RPMI7951 (cell line): ENCODE results near the gene SPRY2. TPM values are rescaled to one million over a fixed set of nuclear protein-coding genes. Genes with fewer than 3 reads are reported as not detected.

Source experiments
- DNase-seq: peaks from one replicate; pipeline ENCODE4 v3.0.0-alpha.2; 2012; ENCODE audit warnings: low read depth
- total RNA-seq: library from RNA; depleted of rRNA; stranded (reverse); fragments of >200 nt; shearing (Covaris generic); gene quantifications from 2 replicates; pipeline ENCODE4 v1.2.3, GENCODE V29; 2014

SPRY2 gene
- total RNA-seq, 1 experiment from 2014 or later = 42.2 TPM

DNA sequence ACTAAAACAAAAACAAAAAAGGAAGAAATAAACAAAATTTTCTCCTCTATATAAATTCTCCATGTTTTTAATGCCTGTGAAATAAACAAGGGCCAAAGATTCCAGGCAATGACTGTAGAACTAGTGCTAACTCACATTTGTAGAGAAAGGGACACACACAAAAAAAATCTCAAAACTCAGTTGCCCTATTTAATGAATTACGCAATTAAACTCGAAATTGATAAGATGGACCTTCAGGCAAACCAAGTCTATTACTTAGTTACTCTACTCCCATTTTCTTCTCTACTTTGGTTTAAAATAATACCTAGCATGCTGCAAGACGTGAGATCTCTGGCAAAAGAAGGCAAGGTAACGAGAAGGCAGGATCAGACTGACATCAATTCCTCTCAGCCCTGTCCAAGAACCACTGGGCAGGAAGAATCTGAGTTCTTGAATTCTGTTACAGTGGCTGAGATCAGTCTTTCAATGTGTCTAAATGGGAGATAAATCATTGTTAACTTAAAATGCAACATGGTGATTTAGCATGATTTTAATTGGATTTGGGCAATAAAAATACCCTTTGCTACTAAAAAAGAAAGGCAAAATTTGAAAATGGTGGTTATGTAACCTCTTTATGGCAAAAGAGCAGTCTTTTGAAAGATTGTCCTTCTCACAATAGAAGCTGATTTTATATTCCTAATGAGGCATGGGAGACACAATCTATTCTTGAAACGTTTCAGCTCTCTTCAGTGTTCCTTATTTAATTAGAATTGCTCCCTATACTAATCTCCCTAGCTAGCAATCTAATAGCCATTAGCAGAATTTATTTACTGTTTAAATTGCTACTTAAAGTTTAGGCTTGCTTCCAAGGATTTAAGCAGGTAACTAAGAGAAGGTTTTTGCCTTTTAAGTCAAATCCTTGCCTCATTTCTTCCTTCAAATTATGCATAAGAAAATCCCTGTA is 25.9 kb downstream of the SPRY2 start:
- no peak for DNase-seq

- DNase-seq = no peak
Observed at GRCh38 chr13:80313668-80314256, 27.2 kb downstream of the SPRY2 start.

GRCh38 chr13:80312967-80313366 is 28.0 kb downstream of the SPRY2 start:
- DNase-seq = no peak

DNA sequence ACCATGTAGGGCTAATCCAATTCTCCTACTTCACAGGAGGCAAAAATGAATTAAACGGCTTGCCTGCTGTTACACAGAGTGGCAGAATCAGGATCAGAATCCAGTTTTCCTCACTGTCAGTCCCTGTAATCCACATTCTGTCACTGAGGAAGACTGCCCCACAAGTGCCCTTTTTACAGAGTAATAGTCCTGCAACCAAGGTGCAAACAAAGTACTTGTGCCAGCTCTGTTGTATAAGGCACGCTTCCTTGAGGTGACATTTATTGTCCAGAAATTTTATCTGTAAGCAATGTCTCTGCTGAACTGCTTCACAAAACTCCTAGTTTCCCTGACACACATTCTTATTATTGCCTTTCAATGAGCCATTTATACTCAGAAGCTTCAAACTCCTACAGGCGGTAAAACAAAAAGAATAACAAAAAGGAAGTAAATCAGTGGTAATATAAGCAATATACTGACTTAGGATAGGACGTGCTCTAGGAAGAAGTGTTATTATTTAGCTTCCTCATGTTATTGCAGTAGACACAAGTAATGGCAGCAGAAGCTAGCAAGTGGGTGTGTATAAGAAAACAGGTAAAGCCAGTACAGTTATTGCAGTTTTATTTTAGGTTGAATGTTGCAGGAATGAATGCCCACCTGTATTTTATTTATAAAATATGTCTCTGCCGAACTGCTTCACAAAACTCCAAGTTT is 28.8 kb downstream of the SPRY2 start:
- DNase-seq = no peak

GRCh38 chr13:80309926-80310325 is 31.0 kb downstream of the SPRY2 start:
- no peak for DNase-seq

GRCh38 chr13:80307401-80307987 is 33.4 kb downstream of the SPRY2 start:
- DNase-seq = no peak

GRCh38 chr13:80306337-80306972 is 34.5 kb downstream of the SPRY2 start:
- DNase-seq = no peak

- DNase-seq = no peak
Observed at GRCh38 chr13:80305737-80306136, 35.2 kb downstream of the SPRY2 start.

GRCh38 chr13:80303225-80303811 is 37.6 kb downstream of the SPRY2 start:
- DNase-seq = no peak

DNA sequence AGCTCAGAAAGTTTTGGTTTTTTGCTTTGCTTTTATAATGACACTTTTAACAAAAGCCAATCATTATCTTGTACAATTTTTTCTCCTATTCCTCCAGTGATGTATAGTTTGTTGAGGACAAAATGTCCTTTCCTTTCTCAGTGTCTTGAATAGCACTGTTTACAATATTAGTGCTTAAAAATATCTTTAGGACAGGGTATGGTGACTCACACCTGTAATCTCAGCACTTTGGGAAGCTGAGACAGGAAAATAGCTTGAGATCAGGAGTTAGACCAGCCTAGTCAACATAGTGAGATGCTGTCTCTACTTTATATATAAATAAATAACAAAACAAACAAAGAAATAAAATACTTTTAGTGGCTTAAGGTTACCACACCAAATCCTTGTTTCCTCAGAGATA is 41.9 kb downstream of the SPRY2 start:
- no peak for DNase-seq

GRCh38 chr13:80297503-80297902 is 43.4 kb downstream of the SPRY2 start:
- no peak for DNase-seq

DNA sequence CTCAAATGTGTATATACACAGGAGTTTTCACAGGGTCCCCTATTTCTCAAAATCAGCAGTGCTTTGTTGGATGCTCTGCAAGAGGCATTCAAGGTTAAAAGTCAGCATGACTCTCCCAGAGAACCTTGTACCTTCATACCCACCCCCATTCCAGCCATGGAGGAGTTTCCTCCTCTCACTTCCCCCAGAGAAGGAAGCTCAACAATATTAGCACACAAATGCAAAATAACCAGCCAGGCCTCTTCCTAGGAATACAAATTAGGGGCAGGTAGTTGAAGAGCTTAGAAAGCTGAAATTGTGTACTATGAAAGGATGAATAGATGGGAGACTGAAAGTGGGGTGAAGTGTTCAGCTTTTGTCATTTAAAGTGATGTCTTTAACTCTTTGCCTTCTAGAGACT is 43.8 kb downstream of the SPRY2 start:
- DNase-seq = no peak

- no peak for DNase-seq
Observed at GRCh38 chr13:80296638-80297037, 44.3 kb downstream of the SPRY2 start.

DNA sequence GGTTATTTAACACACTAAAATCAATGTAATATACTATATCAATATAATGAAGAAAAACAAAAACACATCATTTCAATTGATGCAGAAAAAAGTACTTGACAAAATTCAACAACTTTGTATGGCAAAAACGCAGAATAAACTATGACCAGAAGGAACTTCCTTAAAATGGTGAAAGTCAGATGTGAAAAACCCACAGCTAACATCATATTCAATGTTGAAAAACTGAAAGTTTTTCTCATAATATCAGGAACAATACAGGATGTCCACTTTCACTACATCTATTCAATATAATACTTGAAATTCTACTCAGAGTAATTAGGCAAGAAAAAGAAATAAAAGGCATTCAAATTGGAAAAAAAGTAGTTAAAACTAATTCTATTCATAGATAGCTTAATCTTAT is 50.3 kb downstream of the SPRY2 start:
- no peak for DNase-seq
